Stimulated activated CD8-positive, alpha-beta memory T cell treated with anti-CD3 and anti-CD28 coated beads, Interleukin-15, amount 100 ng/mL, for 1 hour (primary cell): ENCODE measurements around the gene CHST15.

Experiments
- DNase-seq: peaks from one replicate; pipeline ENCODE4 v3.0.0-alpha.2; 2020; ENCODE audit warnings: low read depth

CHST15 gene

DNA sequence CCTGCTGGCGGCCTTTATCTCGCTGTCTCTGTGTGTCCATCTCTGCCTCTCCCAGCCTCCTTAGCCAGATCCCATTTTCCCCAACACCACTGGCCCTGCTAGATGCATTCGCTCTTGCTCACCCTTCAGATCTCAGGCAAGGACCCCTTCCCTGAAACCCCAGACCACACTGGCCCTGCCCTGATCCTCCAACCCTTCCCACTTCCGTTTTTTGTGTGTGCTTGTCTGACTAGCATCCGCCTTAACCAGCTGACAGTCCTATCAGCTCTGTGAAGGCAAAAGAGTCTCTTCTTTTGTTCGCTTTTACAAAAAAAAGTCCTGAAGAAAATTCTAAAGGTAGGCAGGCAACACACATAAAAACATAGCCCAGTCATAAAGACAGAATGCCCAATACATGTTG, 28.7 kb downstream of the CHST15 start:
- DNase-seq = no peak

GRCh38 chr10:124063750-124064603, 29.4 kb downstream of the CHST15 start:
- no peak for DNase-seq

GRCh38 chr10:124062390-124062789, 31.0 kb downstream of the CHST15 start:
- no peak for DNase-seq

DNA sequence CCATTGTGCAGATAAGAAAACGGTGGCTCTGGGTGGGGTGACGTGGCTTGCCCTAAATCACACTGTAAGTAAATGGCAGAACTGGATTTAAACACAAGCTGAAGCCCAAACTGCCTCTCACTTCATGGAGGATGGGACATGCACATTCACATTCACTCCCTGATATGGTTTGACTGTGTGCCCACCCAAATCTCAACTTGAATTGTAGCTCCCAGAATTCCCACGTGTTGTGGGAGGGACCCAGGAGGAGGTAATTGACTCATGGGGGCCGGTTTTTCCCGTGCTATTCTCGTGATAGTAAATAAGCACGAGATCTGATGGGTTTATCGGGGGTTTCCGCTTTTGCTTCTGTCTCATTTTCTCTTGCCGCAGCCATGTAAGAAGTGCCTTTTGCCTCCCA, 32.4 kb downstream of the CHST15 start:
- no peak for DNase-seq

DNA sequence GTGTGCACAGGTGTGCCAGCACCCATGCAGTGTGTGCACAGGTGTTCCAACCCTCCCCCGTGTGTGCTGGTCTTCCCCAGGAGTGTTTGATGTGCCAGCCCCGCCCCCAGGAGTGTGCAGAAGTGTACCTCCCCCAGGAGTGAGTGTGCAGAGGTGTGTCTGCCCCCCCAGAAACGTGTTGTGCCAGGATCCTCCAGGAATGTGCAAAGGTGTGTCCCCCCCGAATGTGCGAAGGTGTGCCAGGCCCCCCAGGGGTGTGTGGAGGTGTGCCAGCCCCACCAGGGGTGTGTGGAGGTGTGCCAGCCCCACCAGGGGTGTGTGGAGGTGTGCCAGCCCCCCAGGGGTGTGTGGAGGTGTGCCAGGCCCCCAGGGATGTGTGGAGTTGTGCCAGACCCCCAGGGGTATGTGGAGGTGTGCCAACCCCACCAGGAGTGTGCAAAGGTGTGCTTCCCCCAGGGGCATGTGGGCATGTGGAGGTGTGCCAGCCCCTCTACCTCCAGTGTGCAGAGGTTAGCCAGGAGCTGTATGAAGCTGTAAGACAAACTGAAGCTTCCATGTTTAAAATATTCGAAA, 33.2 kb downstream of the CHST15 start:
- no peak for DNase-seq

GRCh38 chr10:124059551-124059950, 33.8 kb downstream of the CHST15 start:
- no peak for DNase-seq

DNA sequence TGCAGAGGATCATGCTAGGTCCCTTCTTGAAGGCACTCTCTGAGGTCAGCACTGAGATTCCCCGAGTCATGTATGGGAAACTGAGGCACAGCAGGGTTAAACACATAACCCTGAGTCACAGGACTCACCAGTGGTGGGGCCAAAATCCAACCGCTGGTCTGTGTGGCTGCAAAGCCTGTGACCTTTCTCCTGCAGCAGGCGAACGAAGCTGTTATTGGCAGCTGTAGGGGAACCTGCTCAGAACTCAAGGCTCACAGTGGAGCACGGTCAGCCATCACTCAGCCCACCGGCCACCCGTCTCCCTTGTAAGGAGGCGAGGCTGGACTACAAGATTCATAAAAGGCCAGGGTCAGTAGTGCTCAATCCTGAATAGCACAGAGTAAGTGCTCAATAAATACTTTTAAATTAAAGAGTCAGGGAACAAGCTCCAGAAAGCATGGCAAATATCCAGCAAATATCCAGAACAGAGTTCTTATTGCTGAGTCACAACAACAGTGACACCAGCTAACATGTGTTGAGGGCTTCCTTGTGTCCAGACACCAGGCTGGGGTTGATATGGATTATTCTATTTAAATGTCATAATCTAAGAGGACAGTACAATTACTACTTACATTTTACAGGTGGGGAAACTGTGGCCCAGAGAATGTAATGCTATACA, 34.9 kb downstream of the CHST15 start:
- DNase-seq = no peak

DNA sequence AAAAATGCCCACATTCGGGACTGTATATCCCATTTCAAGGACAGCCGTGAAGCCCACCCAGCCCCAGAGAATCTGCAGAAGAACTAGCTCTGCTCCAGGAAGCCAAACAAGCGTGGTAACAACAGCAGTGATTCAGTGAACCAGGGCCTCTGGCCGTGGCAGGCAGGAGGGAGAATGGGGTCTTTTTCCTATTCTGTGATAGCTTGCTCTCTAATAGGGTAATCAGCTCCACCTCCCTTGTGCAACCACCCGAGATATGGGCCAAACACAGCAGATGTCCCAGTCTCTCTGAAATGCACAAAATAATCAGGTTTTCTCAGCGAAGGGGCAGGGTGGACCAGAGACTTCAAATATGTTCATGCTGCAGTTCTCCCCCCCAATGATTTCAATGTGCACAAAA, 35.8 kb downstream of the CHST15 start:
- no peak for DNase-seq

DNA sequence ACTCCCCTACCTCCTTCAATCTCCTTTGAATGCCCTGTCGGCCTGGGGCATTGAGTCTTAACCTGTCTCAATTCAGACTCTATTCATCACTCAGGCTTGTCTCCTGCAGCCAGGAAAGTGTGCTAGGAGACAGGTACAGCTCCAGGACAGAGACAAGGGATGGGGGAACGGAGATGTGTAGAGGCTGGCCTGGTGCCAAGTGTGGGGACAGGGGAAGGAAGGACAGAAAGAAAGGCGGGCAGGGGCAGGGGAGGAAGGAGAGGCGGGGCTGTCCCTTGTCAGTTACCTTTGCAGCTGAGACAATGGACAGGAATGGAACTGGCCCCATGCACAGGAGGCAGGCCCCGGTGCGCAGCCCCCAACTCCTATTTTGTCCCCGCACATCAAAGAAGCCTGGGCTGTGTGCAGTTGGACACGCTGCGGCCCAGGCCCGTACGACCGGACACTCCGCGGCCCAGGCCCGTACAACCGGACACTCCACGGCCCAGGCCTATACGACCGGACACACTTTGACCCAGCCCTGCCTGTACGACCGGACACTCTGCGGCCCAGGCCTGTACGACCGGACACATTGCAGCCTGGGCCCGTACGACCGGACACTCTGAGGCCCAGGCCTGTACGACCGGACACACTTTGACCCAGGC, 36.9 kb downstream of the CHST15 start:
- DNase-seq = no peak

- DNase-seq = no peak
Measured at GRCh38 chr10:124053971-124054370, 39.4 kb downstream of the CHST15 start.

DNA sequence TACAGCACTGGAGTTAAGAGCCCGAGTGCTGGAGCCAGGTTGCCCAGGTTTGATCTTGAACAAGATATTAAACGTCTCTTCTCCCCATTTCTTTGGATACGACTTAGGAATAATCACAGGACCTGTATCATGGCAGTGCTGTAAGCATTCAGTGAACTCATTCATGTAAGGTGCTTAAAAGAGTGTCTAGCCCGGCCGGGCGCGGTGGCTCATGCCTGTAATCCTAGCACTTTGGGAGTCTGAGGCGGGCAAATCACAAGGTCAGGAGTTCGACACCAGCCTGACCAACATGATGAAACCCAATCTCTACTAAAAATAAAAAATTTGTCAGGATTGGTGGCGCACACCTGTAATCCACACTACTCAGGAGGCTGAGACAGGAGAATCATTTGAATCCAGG, 40.8 kb downstream of the CHST15 start:
- DNase-seq = no peak

GRCh38 chr10:124050021-124051015, 43.1 kb downstream of the CHST15 start:
- DNase-seq = no peak

- DNase-seq = no peak
Measured at GRCh38 chr10:124049484-124049883, 43.9 kb downstream of the CHST15 start.

DNA sequence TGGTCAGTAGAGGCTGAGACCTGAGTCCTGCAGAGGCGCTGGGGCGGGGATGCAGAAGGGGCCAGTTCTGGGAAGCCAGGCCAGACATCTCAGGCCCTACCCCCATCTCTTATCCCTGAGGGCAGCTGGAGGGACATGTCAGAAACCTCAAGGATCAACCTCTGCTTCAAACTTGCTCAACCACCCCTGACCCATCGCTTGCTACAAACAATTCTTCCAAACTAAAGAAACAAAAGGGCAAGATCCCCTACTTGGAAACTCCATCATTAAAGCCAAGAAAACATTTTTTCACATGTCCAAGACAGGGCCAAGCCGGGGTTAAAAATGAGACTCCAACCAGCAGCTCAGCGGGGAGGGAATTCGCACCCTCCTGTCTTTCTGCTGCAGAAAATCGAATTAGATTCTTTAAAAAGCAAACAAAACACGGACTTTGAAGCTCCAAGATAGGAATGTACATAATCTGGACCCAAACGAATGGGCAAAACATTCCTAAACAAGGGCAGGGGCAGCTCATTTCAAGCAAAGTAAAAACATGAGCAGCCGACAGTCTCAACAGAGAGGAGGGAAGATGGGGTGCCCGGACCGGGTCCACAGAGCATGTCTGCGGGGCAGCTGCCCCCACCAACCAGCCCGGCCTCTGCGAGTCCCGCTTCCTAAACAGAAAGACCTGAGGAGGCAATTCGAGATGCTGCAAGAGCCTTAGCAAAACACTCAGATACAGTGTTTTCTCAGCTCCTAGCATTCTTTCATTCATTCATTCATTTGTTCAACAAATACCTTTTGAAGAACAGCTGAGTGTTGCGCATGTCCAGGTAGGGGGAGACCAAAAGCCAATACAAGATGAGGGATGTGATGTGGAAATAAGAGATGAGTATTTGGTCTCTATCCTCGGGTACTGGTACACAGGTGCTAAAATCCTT, 44.8 kb downstream of the CHST15 start:
- DNase-seq = no peak

- no peak for DNase-seq
Measured at GRCh38 chr10:124047427-124048152, 45.8 kb downstream of the CHST15 start.

DNA sequence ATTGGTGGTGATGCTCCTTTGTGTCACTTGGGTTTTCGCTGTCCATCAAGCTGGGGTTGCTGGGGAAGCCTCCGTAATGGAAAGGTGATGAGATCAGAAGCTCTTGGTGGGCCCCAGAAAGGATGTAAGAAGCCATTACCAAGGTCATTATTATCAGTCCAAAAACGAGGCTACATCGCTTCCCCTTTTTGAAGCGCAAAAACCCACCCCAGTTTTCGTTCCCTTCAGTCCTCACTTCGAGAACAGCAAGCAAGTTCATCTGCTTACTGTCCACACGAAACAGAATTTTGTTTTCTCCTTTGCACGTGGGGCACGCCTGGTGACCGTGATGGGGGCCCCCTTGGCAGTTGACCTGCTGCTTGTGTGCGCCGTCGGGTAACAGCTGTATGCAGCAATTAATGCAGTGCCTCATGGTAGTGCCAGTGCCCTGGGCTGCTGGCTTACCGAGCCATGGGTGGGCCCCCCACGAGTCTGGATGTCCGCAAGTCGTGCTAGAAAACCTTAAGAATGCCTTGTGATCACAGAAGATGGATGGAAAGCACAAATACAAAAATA, 47.5 kb downstream of the CHST15 start:
- DNase-seq = no peak

GRCh38 chr10:124045276-124045675, 48.1 kb downstream of the CHST15 start:
- DNase-seq = no peak

- no peak for DNase-seq
Measured at GRCh38 chr10:124044143-124044862, 49.1 kb downstream of the CHST15 start.
